ENCODE data around the gene SLC43A2. TPM values are rescaled to one million over a fixed set of nuclear protein-coding genes. Genes with fewer than 3 reads are reported as not detected.

Gene SLC43A2
- total and polyA plus RNA-seq, 2 of the 13 experiments (the other 11 are each of a cell fraction or from before 2014, with no cell fraction given), result 7.3 to 20.0 TPM

GRCh38 chr17:1590029-1590746 lies 38.4 kb downstream of the SLC43A2 start (continued):
- TF ChIP-seq, protein P1, sequence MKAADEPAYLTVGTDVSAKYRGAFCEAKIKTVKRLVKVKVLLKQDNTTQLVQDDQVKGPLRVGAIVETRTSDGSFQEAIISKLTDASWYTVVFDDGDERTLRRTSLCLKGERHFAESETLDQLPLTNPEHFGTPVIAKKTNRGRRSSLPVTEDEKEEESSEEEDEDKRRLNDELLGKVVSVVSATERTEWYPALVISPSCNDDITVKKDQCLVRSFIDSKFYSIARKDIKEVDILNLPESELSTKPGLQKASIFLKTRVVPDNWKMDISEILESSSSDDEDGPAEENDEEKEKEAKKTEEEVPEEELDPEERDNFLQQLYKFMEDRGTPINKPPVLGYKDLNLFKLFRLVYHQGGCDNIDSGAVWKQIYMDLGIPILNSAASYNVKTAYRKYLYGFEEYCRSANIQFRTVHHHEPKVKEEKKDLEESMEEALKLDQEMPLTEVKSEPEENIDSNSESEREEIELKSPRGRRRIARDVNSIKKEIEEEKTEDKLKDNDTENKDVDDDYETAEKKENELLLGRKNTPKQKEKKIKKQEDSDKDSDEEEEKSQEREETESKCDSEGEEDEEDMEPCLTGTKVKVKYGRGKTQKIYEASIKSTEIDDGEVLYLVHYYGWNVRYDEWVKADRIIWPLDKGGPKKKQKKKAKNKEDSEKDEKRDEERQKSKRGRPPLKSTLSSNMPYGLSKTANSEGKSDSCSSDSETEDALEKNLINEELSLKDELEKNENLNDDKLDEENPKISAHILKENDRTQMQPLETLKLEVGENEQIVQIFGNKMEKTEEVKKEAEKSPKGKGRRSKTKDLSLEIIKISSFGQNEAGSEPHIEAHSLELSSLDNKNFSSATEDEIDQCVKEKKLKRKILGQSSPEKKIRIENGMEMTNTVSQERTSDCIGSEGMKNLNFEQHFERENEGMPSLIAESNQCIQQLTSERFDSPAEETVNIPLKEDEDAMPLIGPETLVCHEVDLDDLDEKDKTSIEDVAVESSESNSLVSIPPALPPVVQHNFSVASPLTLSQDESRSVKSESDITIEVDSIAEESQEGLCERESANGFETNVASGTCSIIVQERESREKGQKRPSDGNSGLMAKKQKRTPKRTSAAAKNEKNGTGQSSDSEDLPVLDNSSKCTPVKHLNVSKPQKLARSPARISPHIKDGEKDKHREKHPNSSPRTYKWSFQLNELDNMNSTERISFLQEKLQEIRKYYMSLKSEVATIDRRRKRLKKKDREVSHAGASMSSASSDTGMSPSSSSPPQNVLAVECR (CRISPR knock-in tag; IDR thresholded peaks at IDR 0.05; ENCODE audit: borderline replicate concordance), result peak; percentile 70; the same call in 1 of the 2 replicates
- TF ChIP-seq HNRNPL (IDR thresholded peaks at IDR 0.05; ENCODE audit: low read depth, low read length) (peak; percentile 87), MXD4 (CRISPR knock-in tag; IDR thresholded peaks at IDR 0.05) (no peak), SIN3A (IDR thresholded peaks at IDR 0.05; ENCODE audit: borderline replicate concordance, low read depth, low read length) (peak; percentile 92), DNMT1 (CRISPR knock-in tag; IDR thresholded peaks at IDR 0.05) (no peak), SP5 (CRISPR knock-in tag; IDR thresholded peaks at IDR 0.05; ENCODE audit: borderline replicate concordance, low read depth) (0 out of 2 replicates have a peak, but pooled peaks have one; percentile 28), ATF4 (CRISPR knock-in tag; IDR thresholded peaks at IDR 0.05) (peak in 1 of 2 experiments; percentile 53; a peak in 1 of 4 replicates), TBX2 (CRISPR knock-in tag; IDR thresholded peaks at IDR 0.05; ENCODE audit: borderline replicate concordance) (peak; percentile 64; the same call in 1 of the 2 replicates), THAP11 (CRISPR knock-in tag; IDR thresholded peaks at IDR 0.05) (0 out of 2 replicates have a peak, but pooled peaks have one; percentile 7), CEBPG (CRISPR knock-in tag; IDR thresholded peaks at IDR 0.05) (peak; percentile 83), ZBTB10 (CRISPR knock-in tag; IDR thresholded peaks at IDR 0.05; ENCODE audit: borderline replicate concordance) (no peak)
- TF ChIP-seq, protein P2, sequence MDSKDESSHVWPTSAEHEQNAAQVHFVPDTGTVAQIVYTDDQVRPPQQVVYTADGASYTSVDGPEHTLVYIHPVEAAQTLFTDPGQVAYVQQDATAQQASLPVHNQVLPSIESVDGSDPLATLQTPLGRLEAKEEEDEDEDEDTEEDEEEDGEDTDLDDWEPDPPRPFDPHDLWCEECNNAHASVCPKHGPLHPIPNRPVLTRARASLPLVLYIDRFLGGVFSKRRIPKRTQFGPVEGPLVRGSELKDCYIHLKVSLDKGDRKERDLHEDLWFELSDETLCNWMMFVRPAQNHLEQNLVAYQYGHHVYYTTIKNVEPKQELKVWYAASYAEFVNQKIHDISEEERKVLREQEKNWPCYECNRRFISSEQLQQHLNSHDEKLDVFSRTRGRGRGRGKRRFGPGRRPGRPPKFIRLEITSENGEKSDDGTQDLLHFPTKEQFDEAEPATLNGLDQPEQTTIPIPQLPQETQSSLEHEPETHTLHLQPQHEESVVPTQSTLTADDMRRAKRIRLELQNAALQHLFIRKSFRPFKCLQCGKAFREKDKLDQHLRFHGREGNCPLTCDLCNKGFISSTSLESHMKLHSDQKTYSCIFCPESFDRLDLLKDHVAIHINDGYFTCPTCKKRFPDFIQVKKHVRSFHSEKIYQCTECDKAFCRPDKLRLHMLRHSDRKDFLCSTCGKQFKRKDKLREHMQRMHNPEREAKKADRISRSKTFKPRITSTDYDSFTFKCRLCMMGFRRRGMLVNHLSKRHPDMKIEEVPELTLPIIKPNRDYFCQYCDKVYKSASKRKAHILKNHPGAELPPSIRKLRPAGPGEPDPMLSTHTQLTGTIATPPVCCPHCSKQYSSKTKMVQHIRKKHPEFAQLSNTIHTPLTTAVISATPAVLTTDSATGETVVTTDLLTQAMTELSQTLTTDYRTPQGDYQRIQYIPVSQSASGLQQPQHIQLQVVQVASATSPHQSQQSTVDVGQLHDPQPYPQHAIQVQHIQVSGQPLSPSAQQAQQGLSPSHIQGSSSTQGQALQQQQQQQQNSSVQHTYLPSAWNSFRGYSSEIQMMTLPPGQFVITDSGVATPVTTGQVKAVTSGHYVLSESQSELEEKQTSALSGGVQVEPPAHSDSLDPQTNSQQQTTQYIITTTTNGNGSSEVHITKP (CRISPR knock-in tag; IDR thresholded peaks at IDR 0.05; ENCODE audit: low read depth), result 0 out of 2 replicates have a peak, but pooled peaks have one; percentile 37
- TF ChIP-seq, protein P3, sequence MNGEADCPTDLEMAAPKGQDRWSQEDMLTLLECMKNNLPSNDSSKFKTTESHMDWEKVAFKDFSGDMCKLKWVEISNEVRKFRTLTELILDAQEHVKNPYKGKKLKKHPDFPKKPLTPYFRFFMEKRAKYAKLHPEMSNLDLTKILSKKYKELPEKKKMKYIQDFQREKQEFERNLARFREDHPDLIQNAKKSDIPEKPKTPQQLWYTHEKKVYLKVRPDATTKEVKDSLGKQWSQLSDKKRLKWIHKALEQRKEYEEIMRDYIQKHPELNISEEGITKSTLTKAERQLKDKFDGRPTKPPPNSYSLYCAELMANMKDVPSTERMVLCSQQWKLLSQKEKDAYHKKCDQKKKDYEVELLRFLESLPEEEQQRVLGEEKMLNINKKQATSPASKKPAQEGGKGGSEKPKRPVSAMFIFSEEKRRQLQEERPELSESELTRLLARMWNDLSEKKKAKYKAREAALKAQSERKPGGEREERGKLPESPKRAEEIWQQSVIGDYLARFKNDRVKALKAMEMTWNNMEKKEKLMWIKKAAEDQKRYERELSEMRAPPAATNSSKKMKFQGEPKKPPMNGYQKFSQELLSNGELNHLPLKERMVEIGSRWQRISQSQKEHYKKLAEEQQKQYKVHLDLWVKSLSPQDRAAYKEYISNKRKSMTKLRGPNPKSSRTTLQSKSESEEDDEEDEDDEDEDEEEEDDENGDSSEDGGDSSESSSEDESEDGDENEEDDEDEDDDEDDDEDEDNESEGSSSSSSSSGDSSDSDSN (CRISPR knock-in tag; IDR thresholded peaks at IDR 0.05), result peak; percentile 16; the same call in 1 of the 2 replicates

Data from HepG2 (cell line).